ENCODE data around the gene ACADM. TPM values are rescaled to one million over a fixed set of nuclear protein-coding genes. Genes with fewer than 3 reads are reported as not detected.
"Not testable (repeated sequence)": the region's sequence is repeated elsewhere in the genome, so short reads cannot be mapped to it uniquely, and the experiment has no call there.

ACADM gene
- total RNA-seq, 4 donors from 2014 or later: 25.3 to 46.5 (median 40.5) TPM

DNA sequence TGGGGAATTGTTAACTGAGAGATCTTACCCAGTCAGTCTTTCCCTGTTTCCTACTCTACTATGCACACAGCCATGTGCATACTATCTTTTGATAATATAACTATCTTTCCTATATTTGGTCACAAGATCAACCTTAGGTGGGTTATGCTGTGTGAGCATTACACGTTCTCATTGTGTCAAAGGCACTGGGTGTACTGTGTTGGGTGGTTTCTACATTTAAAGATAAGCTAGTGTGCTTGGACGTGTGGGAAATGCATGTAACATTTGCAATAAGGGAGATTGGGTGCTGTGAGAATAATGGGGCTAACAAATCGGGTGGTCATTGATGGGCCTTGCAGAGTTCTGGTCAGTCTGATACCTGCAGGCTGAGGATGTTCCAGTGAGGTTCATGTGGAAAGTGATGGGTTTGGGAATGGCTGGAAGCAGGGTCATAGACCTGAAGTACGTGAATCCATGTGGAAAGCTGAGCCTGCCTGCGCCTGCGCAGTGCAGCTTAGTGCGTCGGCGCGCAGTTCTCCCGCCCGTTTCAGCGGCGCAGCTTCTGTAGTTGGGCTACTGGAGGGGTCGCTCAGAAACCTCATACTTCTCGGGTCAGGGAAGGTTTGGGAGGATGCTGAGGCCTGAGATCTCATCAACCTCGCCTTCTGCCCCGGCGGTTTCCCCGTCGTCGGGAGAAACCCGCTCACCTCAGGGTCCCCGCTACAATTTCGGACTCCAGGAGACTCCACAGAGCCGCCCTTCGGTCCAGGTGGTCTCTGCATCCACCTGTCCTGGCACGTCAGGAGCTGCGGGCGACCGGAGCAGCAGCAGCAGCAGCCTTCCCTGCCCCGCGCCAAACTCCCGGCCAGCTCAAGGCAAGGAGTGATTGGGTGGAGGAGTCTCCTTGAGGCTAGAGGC is 72.1 kb downstream of the ACADM start, which contains the start of gene MSH4:
MSH4 (plus strand) TSS at position 507 of the 897 bp plus-strand sequence; CDS start at position 611, 104 bp downstream.
- Histone ChIP-seq H3K36me3 (peaks cover 50% of the 10 kb centered on the region), H3K4me3 (no peak within 1 kb of the TSS), H3K27ac (no peak within 1 kb of the TSS), H3K4me1 (no peaks in the 10 kb centered on the region), H3K27me3 (no peaks in the 10 kb centered on the region), H3K9me3 (no peaks in the 10 kb centered on the region)
- 88% methylated on average over 30 of the region's 34 CpGs for WGBS
- TF ChIP-seq EP300 (IDR thresholded peaks at IDR 0.05) (no peak), POLR2AphosphoS5 (IDR thresholded peaks at IDR 0.05) (no peak), POLR2A (IDR thresholded peaks at IDR 0.05) (no peak)
- TF ChIP-seq, protein P1, sequence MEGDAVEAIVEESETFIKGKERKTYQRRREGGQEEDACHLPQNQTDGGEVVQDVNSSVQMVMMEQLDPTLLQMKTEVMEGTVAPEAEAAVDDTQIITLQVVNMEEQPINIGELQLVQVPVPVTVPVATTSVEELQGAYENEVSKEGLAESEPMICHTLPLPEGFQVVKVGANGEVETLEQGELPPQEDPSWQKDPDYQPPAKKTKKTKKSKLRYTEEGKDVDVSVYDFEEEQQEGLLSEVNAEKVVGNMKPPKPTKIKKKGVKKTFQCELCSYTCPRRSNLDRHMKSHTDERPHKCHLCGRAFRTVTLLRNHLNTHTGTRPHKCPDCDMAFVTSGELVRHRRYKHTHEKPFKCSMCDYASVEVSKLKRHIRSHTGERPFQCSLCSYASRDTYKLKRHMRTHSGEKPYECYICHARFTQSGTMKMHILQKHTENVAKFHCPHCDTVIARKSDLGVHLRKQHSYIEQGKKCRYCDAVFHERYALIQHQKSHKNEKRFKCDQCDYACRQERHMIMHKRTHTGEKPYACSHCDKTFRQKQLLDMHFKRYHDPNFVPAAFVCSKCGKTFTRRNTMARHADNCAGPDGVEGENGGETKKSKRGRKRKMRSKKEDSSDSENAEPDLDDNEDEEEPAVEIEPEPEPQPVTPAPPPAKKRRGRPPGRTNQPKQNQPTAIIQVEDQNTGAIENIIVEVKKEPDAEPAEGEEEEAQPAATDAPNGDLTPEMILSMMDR (IDR thresholded peaks at IDR 0.05): no peak
- DNase-seq (ENCODE audit: low spot score in 2 of 2): no peak

DNA sequence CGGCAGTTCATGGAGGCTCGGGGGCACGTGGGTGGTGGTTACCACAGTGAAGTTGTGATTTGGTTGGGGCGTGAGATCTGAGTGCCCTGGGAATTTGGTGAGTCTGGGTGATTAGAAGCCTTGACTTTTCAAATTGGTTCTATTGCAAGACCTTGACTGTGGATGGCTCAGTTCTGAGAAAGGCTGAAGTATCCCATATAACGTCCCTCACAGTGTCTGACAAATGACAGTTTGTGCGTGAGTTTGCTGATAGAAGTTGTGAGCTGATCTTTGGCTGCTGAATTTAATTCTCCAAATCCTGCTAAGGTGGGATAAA is 72.7 kb downstream of the ACADM start:
- Histone ChIP-seq H3K9me3 (no peaks in the 10 kb centered on the region), H3K4me3 (no peak overlapping the region), H3K27ac (no peak overlapping the region), H3K27me3 (no peaks in the 10 kb centered on the region), H3K4me1 (no peaks in the 10 kb centered on the region), H3K36me3 (peaks cover 44% of the 10 kb centered on the region)
- DNase-seq (ENCODE audit: low spot score in 2 of 2): no peak
- TF ChIP-seq EP300 (IDR thresholded peaks at IDR 0.05) (no peak), POLR2A (IDR thresholded peaks at IDR 0.05) (no peak), POLR2AphosphoS5 (IDR thresholded peaks at IDR 0.05) (no peak)
- TF ChIP-seq, protein P1 (IDR thresholded peaks at IDR 0.05): no peak
- 77% methylated on average over 5 of the region's 6 CpGs for WGBS

DNA sequence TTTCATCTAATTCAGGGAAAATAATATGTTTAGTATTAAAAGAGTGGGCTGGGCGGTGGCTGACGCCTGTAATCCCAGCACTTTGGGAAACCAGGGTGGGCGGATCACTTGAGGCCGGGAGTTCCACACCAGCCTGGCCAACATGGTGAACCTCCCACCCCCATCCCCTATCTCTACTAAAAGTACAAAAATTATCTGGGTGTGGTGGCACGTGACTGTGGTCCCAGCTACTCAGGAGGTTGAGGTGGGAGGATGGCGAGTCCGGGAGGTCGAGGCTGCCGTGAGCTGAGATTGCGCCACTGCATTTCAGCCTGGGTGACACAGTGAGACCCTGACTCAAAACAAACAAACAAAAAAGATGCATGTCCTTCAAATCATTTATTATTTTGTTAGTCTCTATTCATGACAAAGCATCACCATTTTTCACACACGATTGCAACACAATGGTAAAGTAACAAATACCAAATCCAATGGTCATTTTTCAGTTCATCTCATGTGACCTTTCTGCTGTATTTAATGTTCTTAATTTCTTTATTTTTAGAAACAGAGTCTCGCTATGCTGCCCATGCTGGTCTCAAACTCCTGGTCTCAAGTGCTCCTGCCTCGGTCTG is 73.2 kb downstream of the ACADM start:
- H3K9me3 ChIP-seq: no peaks in the 10 kb centered on the region
- no peak overlapping the region for H3K4me3 ChIP-seq
- no peak for TF ChIP-seq POLR2A (IDR thresholded peaks at IDR 0.05)
- TF ChIP-seq EP300 (IDR thresholded peaks at IDR 0.05): no peak
- TF ChIP-seq, protein P1 (IDR thresholded peaks at IDR 0.05): no peak
- no peak for TF ChIP-seq POLR2AphosphoS5 (IDR thresholded peaks at IDR 0.05)
- WGBS: 89% methylated on average over 13 of the region's 13 CpGs
- DNase-seq (ENCODE audit: low spot score in 2 of 2): no peak
- peaks cover 39% of the 10 kb centered on the region for H3K36me3 ChIP-seq
- no peak overlapping the region for H3K27ac ChIP-seq
- H3K27me3 ChIP-seq: no peaks in the 10 kb centered on the region
- H3K4me1 ChIP-seq: no peaks in the 10 kb centered on the region

DNA sequence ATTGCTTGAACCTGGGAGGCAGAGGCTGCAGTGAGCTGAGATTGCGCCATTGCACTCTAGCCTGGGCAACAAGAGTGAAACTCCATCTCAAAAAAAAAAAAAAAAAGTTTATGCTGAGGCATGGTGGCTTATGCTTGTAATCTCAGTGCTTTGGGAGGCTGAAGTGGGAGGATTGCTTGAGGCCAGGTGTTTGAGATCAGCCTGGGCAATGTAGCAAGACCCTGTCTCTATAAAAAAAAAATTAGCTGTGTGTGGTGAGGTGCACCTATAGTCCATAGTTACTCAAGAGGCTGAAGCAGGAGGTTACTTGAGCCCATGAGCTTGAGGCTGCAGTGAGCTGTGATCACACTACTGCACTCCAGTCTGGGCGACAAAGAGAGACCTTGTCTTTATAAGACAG is 77.0 kb downstream of the ACADM start:
- not testable (repeated sequence) for H3K4me1 ChIP-seq; H3K27ac ChIP-seq; H3K36me3 ChIP-seq; H3K27me3 ChIP-seq; H3K4me3 ChIP-seq; H3K9me3 ChIP-seq; DNase-seq (ENCODE audit: low spot score in 2 of 2)
- WGBS: 100% methylated on average over 2 of the region's 2 CpGs

DNA sequence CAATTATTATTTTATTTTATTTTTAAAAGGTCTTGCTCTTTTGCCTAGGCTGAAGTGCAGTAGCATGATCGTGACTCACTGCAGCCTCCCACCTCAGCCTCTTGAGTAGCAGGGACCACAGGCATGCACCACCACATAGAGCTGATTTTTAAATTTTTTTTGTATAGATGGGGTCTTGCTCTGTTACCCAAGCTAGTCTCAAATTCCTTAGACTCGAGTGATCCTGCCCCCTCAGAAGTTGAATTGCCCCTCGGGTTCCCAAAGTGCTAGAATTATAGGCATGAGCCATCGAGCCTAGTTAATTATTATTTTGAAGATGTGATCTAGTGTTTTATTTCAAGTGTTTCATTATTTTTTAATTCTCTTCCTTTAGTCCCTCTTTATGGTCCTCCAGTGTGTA is 84.4 kb downstream of the ACADM start:
- H3K9me3 ChIP-seq: no peaks in the 10 kb centered on the region
- H3K27ac ChIP-seq: no peak overlapping the region
- H3K27me3 ChIP-seq: no peaks in the 10 kb centered on the region
- H3K36me3 ChIP-seq: no peaks in the 10 kb centered on the region
- H3K4me3 ChIP-seq: no peak overlapping the region
- no peak for DNase-seq (ENCODE audit: low spot score in 2 of 2)
- TF ChIP-seq, protein P1 (IDR thresholded peaks at IDR 0.05): no peak
- TF ChIP-seq POLR2A (IDR thresholded peaks at IDR 0.05) (no peak), POLR2AphosphoS5 (IDR thresholded peaks at IDR 0.05) (no peak)
- WGBS: 88% methylated on average over 4 of the region's 4 CpGs
- no peaks in the 10 kb centered on the region for H3K4me1 ChIP-seq

DNA sequence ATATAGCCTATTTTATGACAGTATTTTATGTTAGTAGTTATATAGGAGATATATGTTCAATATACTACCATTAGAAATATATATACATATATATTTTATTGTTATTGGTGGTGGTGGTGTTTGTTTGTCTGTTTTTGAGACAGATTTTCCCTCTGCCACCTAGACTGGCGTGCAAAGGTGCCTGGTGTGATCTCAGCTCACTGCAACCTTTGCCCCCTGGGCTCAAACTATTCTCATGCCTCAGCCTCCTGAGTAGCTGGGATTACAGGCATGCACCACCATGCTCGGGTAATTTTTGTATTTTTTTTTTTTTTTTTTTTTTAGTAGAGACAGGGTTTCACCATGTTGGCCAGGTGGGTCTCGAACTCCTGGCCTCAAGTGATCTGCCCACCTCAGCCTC is 85.6 kb downstream of the ACADM start:
- not testable (repeated sequence) for H3K4me1 ChIP-seq; H3K9me3 ChIP-seq; DNase-seq (ENCODE audit: low spot score in 2 of 2); H3K4me3 ChIP-seq; H3K27me3 ChIP-seq; H3K36me3 ChIP-seq; H3K27ac ChIP-seq
- 93% methylated on average over 3 of the region's 3 CpGs for WGBS
